SK-N-SH (cell line): Measurements from ENCODE around the gene CFAP58. TPM values are rescaled to one million over a fixed set of nuclear protein-coding genes. Genes with fewer than 3 reads are reported as not detected.

Source experiments
- CTCF ChIA-PET: fragments of 300-600, 350-600 bp; formaldehyde crosslinking; extraction: SDS; loops from one replicate; lab custom pipeline; 2021; lab: Yijun Ruan, JAX
- POLR2A ChIA-PET: fragments of 350-600 bp; sonication (Branson Sonifier 250); formaldehyde crosslinking; extraction: SDS; loops from one replicate; lab custom pipeline; 2020; ENCODE audit warnings: antibody characterized with exemption, inconsistent platforms; lab: Yijun Ruan, JAX
- DNase-seq: peaks from one replicate; pipeline ENCODE4 v3.0.0; 2012
- H2AFZ ChIP-seq: fragments of 200-600 bp; sonication (generic); 2 replicates; pipeline ENCODE4 v1.8.1; 2016; ENCODE audit warnings: antibody characterized with exemption, mild to moderate bottlenecking, low read depth
- H3F3A ChIP-seq: fragments of 200-600 bp; sonication (generic); replicated peaks from 2 replicates; pipeline ENCODE3; 2016; ENCODE audit warnings: antibody characterized with exemption, mild to moderate bottlenecking; ENCODE audit not compliant: insufficient read depth
- H3K27ac ChIP-seq, 2 experiments: fragments of 200-500 bp in 1 of 2; fragments of 200-600 bp in 1 of 2; sonication (Bioruptor generic) in 1 of 2; sonication (generic), shearing (Covaris generic) in 1 of 2; 2 replicates each; pipeline versions ENCODE4 v1.5.1 to v1.6.1; 2014 to 2016; ENCODE audit warnings: low read depth in 2 of 2, inconsistent platforms in 1 of 2, low read length in 1 of 2, mild to moderate bottlenecking in 1 of 2, mixed read lengths in 1 of 2
- H3K27me3 ChIP-seq: fragments of 200-600 bp; sonication (generic), shearing (Covaris generic); 2 replicates; pipeline ENCODE4 v1.6.1; 2016; ENCODE audit warnings: mixed run types; ENCODE audit not compliant: insufficient read depth
- H3K36me3 ChIP-seq, 2 experiments: fragments of 200-500 bp in 1 of 2; fragments of 200-600 bp in 1 of 2; sonication (Bioruptor generic) in 1 of 2; sonication (generic) in 1 of 2; replicated peaks in 1 of 2; 2 replicates each; pipeline versions ENCODE3 to v1.5.1; 2014 to 2016; ENCODE audit warnings: low read length in 1 of 2, mild to moderate bottlenecking in 1 of 2; ENCODE audit not compliant: insufficient read depth in 2 of 2, control insufficient read depth in 1 of 2
- H3K4me1 ChIP-seq, 2 experiments: fragments of 200-500 bp in 1 of 2; fragments of 200-600 bp in 1 of 2; sonication (Bioruptor generic) in 1 of 2; sonication (generic), shearing (Covaris generic) in 1 of 2; 2 replicates each; pipeline versions ENCODE4 v1.5.1 to v1.6.1; 2014 to 2016; ENCODE audit warnings: low read depth in 1 of 2, low read length in 1 of 2, mixed run types in 1 of 2; ENCODE audit not compliant: insufficient read depth in 2 of 2, control insufficient read depth in 1 of 2
- H3K4me2 ChIP-seq: fragments of 200-600 bp; sonication (generic), shearing (Covaris generic); 2 replicates; pipeline ENCODE4 v1.6.1; 2017; ENCODE audit warnings: mixed run types
- H3K4me3 ChIP-seq, 2 experiments: fragments of 200-500 bp in 1 of 2; fragments of 200-600 bp in 1 of 2; sonication (Bioruptor generic) in 1 of 2; sonication (generic), shearing (Covaris generic) in 1 of 2; 2 replicates each; pipeline versions ENCODE4 v1.5.1 to v1.8.1; 2014 to 2016; ENCODE audit warnings: low read depth in 2 of 2, inconsistent platforms in 1 of 2, low read length in 1 of 2, mild to moderate bottlenecking in 1 of 2, mixed read lengths in 1 of 2, moderate library complexity in 1 of 2
- H3K79me2 ChIP-seq: fragments of 200-600 bp; sonication (generic); 2 replicates; pipeline ENCODE4 v1.8.1; 2017; ENCODE audit warnings: mild to moderate bottlenecking; ENCODE audit not compliant: insufficient read depth
- H3K9ac ChIP-seq: fragments of 200-600 bp; sonication (generic); 2 replicates; pipeline ENCODE4 v1.6.1; 2017; ENCODE audit warnings: mixed run types
- H3K9me2 ChIP-seq: fragments of 200-600 bp; sonication (generic); 2 replicates; pipeline ENCODE4 v1.6.1; 2017; ENCODE audit warnings: mixed run types
- H3K9me3 ChIP-seq: fragments of 200-600 bp; sonication (generic); 2 replicates; pipeline ENCODE4 v1.6.1; 2017; ENCODE audit warnings: mixed run types, mild to moderate bottlenecking, moderate library complexity
- H4K20me1 ChIP-seq: fragments of 200-600 bp; sonication (generic); 2 replicates; pipeline ENCODE4 v1.6.1; 2017; ENCODE audit warnings: mild to moderate bottlenecking, mixed run types; ENCODE audit not compliant: insufficient read depth
- FOSL2 ChIP-seq: IDR thresholded peaks from 2 replicates; pipeline ENCODE4 v1.4.0; 2012; ENCODE audit warnings: low read depth, mild to moderate bottlenecking, moderate library complexity, borderline replicate concordance
- FOXM1 ChIP-seq: IDR thresholded peaks from 2 replicates; pipeline ENCODE4 v1.4.0; 2012; ENCODE audit warnings: low read depth, mild to moderate bottlenecking
- NFIC ChIP-seq: IDR thresholded peaks from 2 replicates; pipeline ENCODE4 v1.4.0; 2012; ENCODE audit warnings: borderline replicate concordance
- SIN3A ChIP-seq: IDR thresholded peaks from 2 replicates; pipeline ENCODE4 v1.6.1; 2012; ENCODE audit warnings: low read depth, mild to moderate bottlenecking, low read length, moderate library complexity, borderline replicate concordance
- TCF12 ChIP-seq: IDR thresholded peaks from 2 replicates; pipeline ENCODE4 v1.4.0; 2012
- TEAD4 ChIP-seq: IDR thresholded peaks from 2 replicates; pipeline ENCODE4 v1.4.0; 2012; ENCODE audit warnings: mild to moderate bottlenecking, borderline replicate concordance; ENCODE audit not compliant: insufficient read depth
- WGBS: methylation state at CpG from one replicate; pipeline ENCODE4 v1.1.6; 2017; ENCODE audit warnings: low lambda C conversion rate; 5-methylcytosine and 5-hydroxymethylcytosine counted together
- polyA plus RNA-seq, 3 experiments: library from polyadenylated mRNA; depleted of rRNA; stranded (reverse); fragments of >200 nt; gene quantifications; 2 replicates each; pipeline ENCODE4 v1.2.3, GENCODE V29; 2012
- TF ChIP-seq, protein P1 (sequence below): fragments of 150-350 bp; IDR thresholded peaks from 2 replicates; pipeline ENCODE4 v1.6.1; 2017; ENCODE audit warnings: antibody characterized with exemption, low read length, low read depth, borderline replicate concordance
- TF ChIP-seq, protein P2 (sequence below): IDR thresholded peaks from 2 replicates; pipeline ENCODE4 v1.4.0; 2012; ENCODE audit warnings: low read depth, borderline replicate concordance
- TF ChIP-seq, protein P3 (sequence below): IDR thresholded peaks from 2 replicates; pipeline ENCODE4 v1.4.0; 2012; ENCODE audit warnings: low read depth

Gene CFAP58
- polyA plus RNA-seq, 1 of the 3 experiments (the other 2 are of a cell fraction), result 0.38 TPM

DNA sequence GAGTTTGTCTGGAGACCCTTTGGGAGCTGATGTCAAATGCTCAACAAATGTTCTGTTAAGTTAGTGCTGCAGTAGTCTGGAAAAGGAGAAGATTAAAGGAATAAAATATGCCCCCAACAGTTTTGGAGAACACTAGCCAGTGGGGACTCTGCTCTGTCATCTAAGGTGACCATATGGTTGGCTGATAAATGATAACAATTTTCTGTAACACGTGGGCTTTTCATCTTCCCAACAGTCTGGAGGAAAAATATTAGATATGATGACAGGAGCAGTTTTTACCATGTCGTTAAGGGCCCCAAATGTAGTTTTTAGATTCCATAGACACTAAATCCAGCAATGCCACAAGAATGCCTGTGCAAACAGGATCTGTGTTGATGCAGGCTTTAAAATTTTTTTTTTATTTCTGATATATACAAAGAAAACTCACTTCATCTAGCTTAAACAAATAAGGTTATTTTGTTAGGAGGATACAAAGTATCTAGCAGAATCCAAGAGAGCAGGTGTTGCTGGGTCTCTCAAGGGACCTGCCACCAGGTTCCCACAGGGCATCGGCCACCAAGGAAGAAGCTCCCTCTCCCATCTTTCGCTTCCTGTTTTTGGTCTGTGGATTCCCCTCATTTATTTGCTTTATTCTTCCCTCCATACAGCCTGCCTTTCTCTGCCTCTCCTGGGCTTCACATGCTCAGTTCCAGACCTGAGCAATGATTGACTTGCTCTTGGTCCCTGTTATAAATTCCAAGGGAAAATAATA is 6.2 kb upstream of the CFAP58 start (continued):
- no peak for TF ChIP-seq TCF12
- TF ChIP-seq, protein P1, sequence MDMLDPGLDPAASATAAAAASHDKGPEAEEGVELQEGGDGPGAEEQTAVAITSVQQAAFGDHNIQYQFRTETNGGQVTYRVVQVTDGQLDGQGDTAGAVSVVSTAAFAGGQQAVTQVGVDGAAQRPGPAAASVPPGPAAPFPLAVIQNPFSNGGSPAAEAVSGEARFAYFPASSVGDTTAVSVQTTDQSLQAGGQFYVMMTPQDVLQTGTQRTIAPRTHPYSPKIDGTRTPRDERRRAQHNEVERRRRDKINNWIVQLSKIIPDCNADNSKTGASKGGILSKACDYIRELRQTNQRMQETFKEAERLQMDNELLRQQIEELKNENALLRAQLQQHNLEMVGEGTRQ, result no peak
- no peak for TF ChIP-seq FOXM1
- no peak for TF ChIP-seq NFIC

DNA sequence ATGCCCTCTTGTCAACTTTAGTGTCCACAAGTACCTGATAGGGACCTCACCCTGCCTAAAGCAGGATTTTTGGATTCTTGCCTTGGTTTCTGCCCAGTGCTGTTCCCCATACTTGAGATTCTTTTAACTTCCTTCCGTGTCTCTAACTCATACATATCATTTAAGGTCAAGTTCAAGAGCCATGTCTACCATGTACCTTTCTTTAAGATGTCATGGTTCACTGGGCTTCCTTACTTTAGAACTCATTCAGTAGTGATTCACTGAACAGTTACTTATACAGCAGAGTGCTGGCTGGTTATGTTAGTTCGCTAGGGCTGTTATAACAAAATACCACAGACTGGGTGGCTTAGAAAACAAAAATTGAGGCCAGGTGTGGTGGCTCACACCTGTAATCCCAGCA is 5.0 kb upstream of the CFAP58 start:
- CTCF ChIA-PET, result interaction anchor here (2.2 to 7.0 kb wide), 5 partner anchors 43 to 71 kb away, joined by 12 to 229 read pairs (median 46); no protein-coding TSS in a partner anchor
- TF ChIP-seq SIN3A, result no peak
- no peak for TF ChIP-seq NFIC
- no peak for TF ChIP-seq FOSL2
- no peak for TF ChIP-seq TEAD4
- 85% methylated on average over 2 of the region's 2 CpGs for whole genome bisulfite sequencing

DNA sequence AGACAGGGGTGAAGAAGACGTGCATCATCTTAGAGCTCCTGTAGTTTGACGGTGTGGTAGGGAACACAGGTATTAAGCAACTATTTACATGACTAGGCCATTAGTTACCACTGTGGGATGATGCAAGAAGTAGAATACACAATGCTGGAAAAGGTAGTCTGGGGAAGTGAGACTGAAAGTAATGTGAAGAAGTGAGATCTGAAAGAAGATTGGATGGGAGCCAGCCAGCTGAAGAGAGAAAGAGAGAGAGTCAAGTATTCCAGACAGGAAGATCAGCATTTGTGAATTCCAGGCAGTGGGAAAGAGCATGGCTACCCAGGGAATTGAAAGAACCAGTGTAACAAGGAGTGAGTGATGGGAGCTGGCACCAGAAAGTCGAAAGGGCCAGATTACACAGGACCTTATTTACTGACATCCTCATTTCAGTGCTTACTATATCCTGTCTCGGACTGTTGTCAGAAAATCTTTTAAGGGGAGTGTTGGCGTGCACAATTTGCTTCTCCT is 4.0 kb upstream of the CFAP58 start:
- 50% methylated on average over 5 of the region's 5 CpGs for WGBS
- Histone ChIP-seq H3K4me1 (peaks cover 5 to 13% of the 10 kb centered on the region in 2 experiments; a peak in 3 of 4 replicates), H3F3A (peaks cover 6% of the 10 kb centered on the region), H3K36me3 (no peaks in the 10 kb centered on the region), H3K79me2 (no peaks in the 10 kb centered on the region), H3K4me3 (no peak overlapping the region), H3K9me2 (no peaks in the 10 kb centered on the region), H4K20me1 (no peaks in the 10 kb centered on the region), H3K9ac (no peak overlapping the region), H2AFZ (peak overlapping the region; percentile 13; the same call in 1 of the 2 replicates), H3K27me3 (no peaks in the 10 kb centered on the region), H3K27ac (no peak overlapping the region), H3K4me2 (no peak overlapping the region), H3K9me3 (no peaks in the 10 kb centered on the region)
- TF ChIP-seq, protein P2, sequence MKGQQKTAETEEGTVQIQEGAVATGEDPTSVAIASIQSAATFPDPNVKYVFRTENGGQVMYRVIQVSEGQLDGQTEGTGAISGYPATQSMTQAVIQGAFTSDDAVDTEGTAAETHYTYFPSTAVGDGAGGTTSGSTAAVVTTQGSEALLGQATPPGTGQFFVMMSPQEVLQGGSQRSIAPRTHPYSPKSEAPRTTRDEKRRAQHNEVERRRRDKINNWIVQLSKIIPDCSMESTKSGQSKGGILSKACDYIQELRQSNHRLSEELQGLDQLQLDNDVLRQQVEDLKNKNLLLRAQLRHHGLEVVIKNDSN, result no peak
- 0 out of 2 replicates have a peak, but pooled peaks have one; percentile 10 for TF ChIP-seq NFIC
- TF ChIP-seq, protein P3, sequence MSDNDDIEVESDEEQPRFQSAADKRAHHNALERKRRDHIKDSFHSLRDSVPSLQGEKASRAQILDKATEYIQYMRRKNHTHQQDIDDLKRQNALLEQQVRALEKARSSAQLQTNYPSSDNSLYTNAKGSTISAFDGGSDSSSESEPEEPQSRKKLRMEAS, result no peak
- ChIA-PET CTCF (interaction anchor here (0.7 to 7.0 kb wide), 16 partner anchors 11 to 270 kb away, joined by 3 to 229 read pairs (median 6); partner anchors contain the start of gene ITPRIP), POLR2A (no interaction called here)
- no peak for DNase-seq

More for the DNA sequence above, 5.0 kb upstream of the CFAP58 start:
- no peak overlapping the region for H3K9ac ChIP-seq
- H3K27me3 ChIP-seq, result no peaks in the 10 kb centered on the region
- no peak for DNase-seq
- no peaks in the 10 kb centered on the region for H4K20me1 ChIP-seq
- H3K4me2 ChIP-seq, result no peak overlapping the region
- H3K9me2 ChIP-seq, result no peaks in the 10 kb centered on the region
- no peaks in the 10 kb centered on the region for H3K9me3 ChIP-seq
- peaks cover 5 to 10% of the 10 kb centered on the region in 2 experiments; a peak in 3 of 4 replicates for H3K4me1 ChIP-seq
- no peak overlapping the region for H2AFZ ChIP-seq
- H3K79me2 ChIP-seq, result no peaks in the 10 kb centered on the region
- H3K27ac ChIP-seq, result no peak overlapping the region
- H3K4me3 ChIP-seq, result no peak overlapping the region
- POLR2A ChIA-PET, result no interaction called here
- H3K36me3 ChIP-seq, result no peaks in the 10 kb centered on the region
- H3F3A ChIP-seq, result peaks cover 6% of the 10 kb centered on the region
